ENCODE measurements around the gene SCARB1. TPM values are rescaled to one million over a fixed set of nuclear protein-coding genes. Genes with fewer than 3 reads are reported as not detected.

The SCARB1 gene
- total RNA-seq, 1 donor = 9.4 TPM

GRCh38 chr12:124849382-124849781 lies 14.3 kb downstream of the SCARB1 start:
- Histone ChIP-seq H3K4me2 (ENCODE audit: insufficient read depth, low read length) (no peak overlapping the region), H3K4me3 (ENCODE audit: insufficient read depth, low read length) (no peak overlapping the region), H3K27ac (ENCODE audit: low read depth, low read length) (no peak overlapping the region), H2AFZ (ENCODE audit: low read length) (no peak overlapping the region), H3K9me3 (ENCODE audit: low read depth, low read length) (no peaks in the 10 kb centered on the region), H3K27me3 (ENCODE audit: insufficient read depth, low read length) (no peaks in the 10 kb centered on the region), H4K20me1 (ENCODE audit: insufficient read depth, low read length) (no peaks in the 10 kb centered on the region), H3K36me3 (ENCODE audit: insufficient read depth, low read length) (no peaks in the 10 kb centered on the region), H3K4me1 (ENCODE audit: insufficient read depth, low read length) (peaks cover 8% of the 10 kb centered on the region), H3K79me2 (ENCODE audit: insufficient read depth, low read length) (no peaks in the 10 kb centered on the region)
- no peak for TF ChIP-seq CTCF (IDR thresholded peaks at IDR 0.05; ENCODE audit: extremely low read depth, low read depth, low read length)
- peak; percentile 30 for DNase-seq (ENCODE audit: insufficient read length, low spot score, missing footprints)

- Histone ChIP-seq H4K20me1 (ENCODE audit: insufficient read depth, low read length) (no peaks in the 10 kb centered on the region), H3K36me3 (ENCODE audit: insufficient read depth, low read length) (no peaks in the 10 kb centered on the region), H3K27ac (ENCODE audit: low read depth, low read length) (no peak overlapping the region), H3K79me2 (ENCODE audit: insufficient read depth, low read length) (no peaks in the 10 kb centered on the region), H3K27me3 (ENCODE audit: insufficient read depth, low read length) (no peaks in the 10 kb centered on the region), H3K4me1 (ENCODE audit: insufficient read depth, low read length) (peaks cover 8% of the 10 kb centered on the region), H2AFZ (ENCODE audit: low read length) (no peak overlapping the region), H3K4me2 (ENCODE audit: insufficient read depth, low read length) (no peak overlapping the region), H3K4me3 (ENCODE audit: insufficient read depth, low read length) (no peak overlapping the region), H3K9me3 (ENCODE audit: low read depth, low read length) (no peaks in the 10 kb centered on the region)
- DNase-seq (ENCODE audit: insufficient read length, low spot score, missing footprints) = peak; percentile 21
- no peak for TF ChIP-seq CTCF (IDR thresholded peaks at IDR 0.05; ENCODE audit: extremely low read depth, low read depth, low read length)
Measured at GRCh38 chr12:124848621-124849380, 14.9 kb downstream of the SCARB1 start.

- Histone ChIP-seq H3K79me2 (ENCODE audit: insufficient read depth, low read length) (no peaks in the 10 kb centered on the region), H3K36me3 (ENCODE audit: insufficient read depth, low read length) (no peaks in the 10 kb centered on the region), H3K27ac (ENCODE audit: low read depth, low read length) (no peak overlapping the region), H3K4me2 (ENCODE audit: insufficient read depth, low read length) (no peak overlapping the region), H3K4me3 (ENCODE audit: insufficient read depth, low read length) (no peak overlapping the region), H4K20me1 (ENCODE audit: insufficient read depth, low read length) (no peaks in the 10 kb centered on the region), H2AFZ (ENCODE audit: low read length) (no peak overlapping the region), H3K4me1 (ENCODE audit: insufficient read depth, low read length) (peaks cover 7% of the 10 kb centered on the region), H3K9me3 (ENCODE audit: low read depth, low read length) (no peaks in the 10 kb centered on the region), H3K27me3 (ENCODE audit: insufficient read depth, low read length) (no peaks in the 10 kb centered on the region)
- no peak for TF ChIP-seq CTCF (IDR thresholded peaks at IDR 0.05; ENCODE audit: extremely low read depth, low read depth, low read length)
- peak; percentile 92 for DNase-seq (ENCODE audit: insufficient read length, low spot score, missing footprints)
Measured at GRCh38 chr12:124847113-124848074, 16.3 kb downstream of the SCARB1 start.

All from osteoblast (primary cell).